ENCODE measurements around the gene LEF1.
A peak's percentile ranks its signal among the peaks of the same experiment; 100 is the strongest.

- peak; percentile 81 for TF ChIP-seq CTCF (IDR thresholded peaks at IDR 0.05; ENCODE audit: extremely low read depth in 1 of 2, insufficient read depth in 1 of 2, low read depth in 1 of 2, low read length in 2 of 2)
- TF ChIP-seq MAX (IDR thresholded peaks at IDR 0.05; ENCODE audit: insufficient read depth, insufficient read length) = no peak
- TF ChIP-seq POLR2A (IDR thresholded peaks at IDR 0.05; ENCODE audit: low read depth, low read length) = no peak
- TF ChIP-seq EZH2 (IDR thresholded peaks at IDR 0.05; ENCODE audit: borderline replicate concordance, low read depth, low read length, severe bottlenecking) = no peak
- TF ChIP-seq POLR2AphosphoS5 (IDR thresholded peaks at IDR 0.05; ENCODE audit: insufficient read depth, low read depth, low read length) = no peak
- no peak for TF ChIP-seq MYC (IDR thresholded peaks at IDR 0.05; ENCODE audit: low read depth, low read length)
- TF ChIP-seq JUN (IDR thresholded peaks at IDR 0.05; ENCODE audit: borderline replicate concordance, insufficient read depth, insufficient read length, low read depth) = no peak
- TF ChIP-seq GATA2 (IDR thresholded peaks at IDR 0.05; ENCODE audit: insufficient read depth, insufficient read length, low read depth, low read length) = no peak
These were observed 150.5 kb downstream of the LEF1 start for GRCh38 chr4:108018040-108018883.

All from endothelial cell of umbilical vein (primary cell).